ENCODE data around the gene CCN5. TPM values are rescaled to one million over a fixed set of nuclear protein-coding genes. Genes with fewer than 3 reads are reported as not detected.

CCN5 gene
- total RNA-seq, 1 experiment from 2014 or later, result 5.3 TPM

- DNase-seq (ENCODE audit: extremely low read depth, low read depth), result peak; percentile 77
Observed at GRCh38 chr20:44733341-44734069, 18.3 kb downstream of the CCN5 start.

GRCh38 chr20:44734938-44735337 is 19.8 kb downstream of the CCN5 start:
- DNase-seq (ENCODE audit: extremely low read depth, low read depth), result peak; percentile 36

- no peak for DNase-seq (ENCODE audit: extremely low read depth, low read depth)
Observed at GRCh38 chr20:44735816-44736169, 20.6 kb downstream of the CCN5 start.

GRCh38 chr20:44736170-44737021 is 21.2 kb downstream of the CCN5 start:
- peak; percentile 69 for DNase-seq (ENCODE audit: extremely low read depth, low read depth)

- no peak for DNase-seq (ENCODE audit: extremely low read depth, low read depth)
Observed at GRCh38 chr20:44737116-44737515, 21.9 kb downstream of the CCN5 start.

- peak; percentile 78 for DNase-seq (ENCODE audit: extremely low read depth, low read depth)
Observed at GRCh38 chr20:44738813-44739477, 23.8 kb downstream of the CCN5 start.

- no peak for DNase-seq (ENCODE audit: extremely low read depth, low read depth)
Observed at GRCh38 chr20:44739942-44740341, 24.8 kb downstream of the CCN5 start.

- no peak for DNase-seq (ENCODE audit: extremely low read depth, low read depth)
Observed at GRCh38 chr20:44742304-44743079, 27.3 kb downstream of the CCN5 start.

- DNase-seq (ENCODE audit: extremely low read depth, low read depth), result no peak
Observed at GRCh38 chr20:44743080-44743701, 28.0 kb downstream of the CCN5 start.

GRCh38 chr20:44743916-44744655 is 28.9 kb downstream of the CCN5 start:
- no peak for DNase-seq (ENCODE audit: extremely low read depth, low read depth)

GRCh38 chr20:44745122-44745597 is 30.0 kb downstream of the CCN5 start:
- no peak for DNase-seq (ENCODE audit: extremely low read depth, low read depth)

GRCh38 chr20:44745598-44746366 is 30.6 kb downstream of the CCN5 start, which contains the start of gene KCNK15:
Gene KCNK15, plus strand, starts transcription at chr20:44745865. Its CDS starts 46 bp downstream, at chr20:44745911.
- no peak for DNase-seq (ENCODE audit: extremely low read depth, low read depth)

- no peak for DNase-seq (ENCODE audit: extremely low read depth, low read depth)
Observed at GRCh38 chr20:44746367-44747165, 31.4 kb downstream of the CCN5 start.

- peak; percentile 81 for DNase-seq (ENCODE audit: extremely low read depth, low read depth)
Observed at GRCh38 chr20:44747166-44748004, 32.2 kb downstream of the CCN5 start.

- DNase-seq (ENCODE audit: extremely low read depth, low read depth), result no peak
Observed at GRCh38 chr20:44748005-44748370, 32.8 kb downstream of the CCN5 start.

GRCh38 chr20:44750081-44750805 is 35.1 kb downstream of the CCN5 start:
- no peak for DNase-seq (ENCODE audit: extremely low read depth, low read depth)

Data from NCI-H460 (cell line).